Measurements from ENCODE around the gene CSNK1D.

Gene CSNK1D

DNA sequence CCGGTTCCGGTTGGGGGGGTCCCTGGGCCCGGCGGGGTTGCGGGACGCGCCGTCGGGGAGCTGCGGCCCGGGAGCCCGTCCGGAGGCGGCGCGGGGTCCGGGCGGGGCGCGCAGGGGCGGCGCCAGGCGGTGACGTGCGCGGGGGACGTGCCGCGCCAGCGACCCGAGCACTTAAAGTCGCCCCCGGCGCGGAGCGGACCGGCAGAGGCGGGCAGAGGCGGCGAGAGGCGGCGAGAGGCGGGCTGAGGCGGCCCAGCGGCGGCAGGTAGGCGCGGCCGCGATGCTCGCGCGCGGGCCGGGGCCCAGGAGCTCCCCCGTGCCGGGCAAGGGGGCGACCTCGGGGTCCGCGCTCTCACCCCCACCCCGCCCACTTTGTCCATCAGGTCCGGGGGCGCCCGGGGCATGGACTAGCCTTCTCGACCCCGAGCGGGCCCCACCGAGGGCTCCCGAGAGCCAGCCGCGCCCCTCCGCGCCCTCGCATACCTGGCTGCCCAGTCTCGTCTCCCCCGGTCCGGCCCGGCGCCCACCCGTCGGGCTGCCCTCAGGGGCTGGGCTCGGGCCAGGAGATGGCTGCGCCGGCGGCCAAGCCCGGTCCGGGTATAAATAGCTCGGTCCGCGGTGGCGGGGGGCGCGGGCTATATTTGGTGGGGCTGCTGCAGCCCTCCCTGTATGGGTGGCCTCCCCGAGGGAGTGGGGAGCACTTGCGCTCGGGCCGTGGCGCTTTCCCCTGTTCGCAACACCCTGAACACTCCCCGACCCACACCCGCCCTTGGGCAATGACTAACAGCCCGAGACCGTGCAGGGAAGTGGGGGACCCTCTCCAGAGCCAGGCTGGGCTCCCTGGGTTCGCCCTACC lies 44.4 kb downstream of the CSNK1D start, which contains the start of gene SLC16A3:
Gene SLC16A3 (plus strand): TSS at position 201 of the 856 bp plus-strand sequence. CDS start 6,967 bp downstream, outside the sequence.
- DNase-seq (ENCODE audit: low read depth in 2 of 2): no peak

DNA sequence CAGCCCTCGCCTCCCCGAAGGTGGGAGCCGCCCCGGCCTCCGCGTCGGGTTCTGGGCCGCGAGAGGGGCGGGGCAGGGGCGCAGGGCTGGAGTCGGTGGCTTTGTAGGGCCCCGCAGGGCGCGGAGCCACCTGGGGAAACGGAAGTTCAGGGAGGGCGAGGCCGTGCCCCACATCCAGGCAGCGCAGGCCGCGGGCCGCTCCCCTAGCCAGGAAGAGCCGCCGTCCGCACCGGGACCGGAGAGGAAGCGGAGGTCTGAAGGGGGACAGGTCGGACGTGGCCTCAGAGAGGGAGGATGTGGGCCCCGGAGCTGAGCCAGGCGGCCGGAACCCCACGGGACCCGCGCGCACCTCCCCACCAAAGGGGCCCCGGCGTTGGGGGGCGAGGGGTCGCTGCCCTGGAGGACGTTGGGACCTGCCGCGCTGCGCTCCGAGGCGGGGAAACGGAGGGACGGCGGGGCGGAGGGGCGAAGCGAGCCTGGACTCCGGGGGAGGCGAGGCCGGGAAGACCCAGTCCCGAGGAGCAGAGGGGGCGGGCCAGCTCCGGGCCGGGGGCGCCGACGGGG lies 45.1 kb downstream of the CSNK1D start:
- no peak for DNase-seq (ENCODE audit: low read depth in 2 of 2)

DNA sequence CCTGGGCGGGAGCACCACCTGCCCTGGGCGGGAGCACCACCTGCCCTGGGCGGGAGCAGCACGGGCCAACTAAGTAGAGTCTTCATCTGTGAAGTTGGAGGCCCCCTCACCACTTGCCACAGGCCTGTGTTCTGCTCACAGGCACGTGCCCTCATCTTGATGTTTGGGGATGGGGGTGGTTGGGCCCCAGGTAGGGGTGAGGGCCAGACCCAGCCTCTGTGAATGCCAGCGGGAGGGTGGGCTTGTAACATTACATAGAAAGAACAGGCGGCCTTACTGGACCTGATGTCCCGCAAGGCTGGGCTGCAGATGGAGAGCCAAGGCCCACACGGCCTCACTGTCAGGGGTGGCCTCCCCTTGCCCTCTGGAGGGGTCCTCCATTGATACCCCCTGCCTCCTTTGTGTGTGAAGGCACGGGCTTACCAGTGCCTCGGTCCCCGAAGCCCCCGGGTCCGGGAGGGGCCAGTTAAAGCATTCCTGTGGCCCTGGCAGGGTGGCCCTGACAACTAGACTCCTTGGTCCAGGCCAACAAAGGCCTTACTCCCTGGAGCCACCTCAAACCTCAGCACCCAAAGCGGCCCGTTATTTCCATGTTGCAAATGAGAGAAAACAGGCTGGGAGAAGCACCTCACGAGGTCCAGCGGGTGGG lies 45.7 kb downstream of the CSNK1D start:
- DNase-seq (ENCODE audit: low read depth in 2 of 2): no peak

GRCh38 chr17:82226809-82227628 lies 46.5 kb downstream of the CSNK1D start:
- DNase-seq (ENCODE audit: low read depth in 2 of 2): no peak

GRCh38 chr17:82226146-82226808 lies 47.2 kb downstream of the CSNK1D start:
- DNase-seq (ENCODE audit: low read depth in 2 of 2): no peak

DNA sequence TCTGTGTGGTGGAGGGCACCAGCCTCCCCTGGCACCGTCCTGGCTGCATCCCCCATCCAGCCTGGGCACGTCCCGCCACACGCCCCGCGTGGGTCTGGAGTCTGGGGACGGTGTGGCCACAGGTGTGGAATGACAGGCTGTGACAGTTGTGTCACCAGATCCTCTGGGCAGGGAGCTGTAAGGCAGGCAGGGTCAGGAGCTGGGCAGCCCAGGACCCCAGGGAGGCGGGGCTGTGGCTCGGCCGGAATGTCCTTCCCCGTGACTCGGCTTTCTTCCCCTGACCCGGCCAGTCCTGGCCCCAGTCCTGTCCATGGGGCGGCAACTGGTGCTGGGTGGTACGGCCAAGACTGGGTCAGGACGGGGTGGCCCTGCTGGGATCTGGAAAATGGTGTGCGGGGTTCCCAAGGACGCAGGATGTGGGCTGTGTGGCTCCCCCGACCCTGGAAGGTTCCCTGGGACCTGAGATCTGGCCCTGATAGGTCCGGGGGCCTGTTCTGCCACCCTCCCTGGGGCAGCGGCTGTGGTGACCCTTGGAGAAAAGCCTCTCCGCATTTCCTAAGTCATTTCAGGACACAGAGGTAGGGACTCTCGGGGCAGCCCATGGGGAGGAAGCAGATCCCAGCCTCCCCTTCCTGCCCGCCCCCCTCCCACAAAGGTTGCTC lies 48.0 kb downstream of the CSNK1D start:
- DNase-seq (ENCODE audit: low read depth in 2 of 2): no peak

DNA sequence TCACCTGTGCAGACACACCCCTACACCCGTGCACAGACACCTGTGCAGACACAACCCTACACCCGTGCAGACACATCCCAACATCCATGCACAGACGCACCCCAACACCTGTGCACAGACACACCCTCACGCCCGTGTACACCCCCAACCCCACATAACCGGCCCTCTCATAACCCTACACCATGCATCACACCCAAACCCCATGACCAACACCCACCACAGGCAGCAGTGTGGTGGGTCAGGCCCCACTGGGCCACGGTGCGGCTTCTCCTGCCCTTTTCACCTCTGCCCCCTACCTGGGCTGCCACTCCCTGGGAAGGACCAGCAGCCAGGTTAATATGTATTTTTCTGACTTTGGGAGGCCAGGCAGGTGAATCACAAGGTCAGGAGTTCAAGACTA lies 48.8 kb downstream of the CSNK1D start:
- no peak for DNase-seq (ENCODE audit: low read depth in 2 of 2)

DNA sequence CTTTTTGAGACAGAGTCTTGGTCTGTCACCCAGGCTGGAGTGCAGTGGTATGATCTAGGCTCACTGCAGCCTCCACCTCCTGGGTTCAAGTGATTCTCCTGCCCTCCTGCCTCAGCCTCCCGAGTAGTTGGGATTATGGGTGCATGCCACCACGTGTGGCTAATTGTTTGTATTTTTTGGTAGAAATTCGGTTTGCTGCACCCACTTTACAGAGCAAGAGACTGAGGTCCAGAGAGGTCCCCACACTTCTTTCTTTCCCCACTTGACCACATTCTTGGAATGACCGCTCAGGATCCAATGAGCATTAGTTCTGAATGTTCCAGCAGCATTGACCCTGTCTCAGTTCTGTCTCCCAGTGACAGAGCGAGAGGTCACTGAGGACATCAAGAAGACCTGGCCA lies 50.0 kb downstream of the CSNK1D start:
- no peak for DNase-seq (ENCODE audit: low read depth in 2 of 2)

GRCh38 chr17:82222816-82223215 lies 50.7 kb downstream of the CSNK1D start:
- no peak for DNase-seq (ENCODE audit: low read depth in 2 of 2)

- DNase-seq (ENCODE audit: low read depth in 2 of 2): no peak
These were observed 52.1 kb downstream of the CSNK1D start for GRCh38 chr17:82221341-82221902.

GRCh38 chr17:82219753-82220709 lies 53.5 kb downstream of the CSNK1D start:
- no peak for DNase-seq (ENCODE audit: low read depth in 2 of 2)

DNA sequence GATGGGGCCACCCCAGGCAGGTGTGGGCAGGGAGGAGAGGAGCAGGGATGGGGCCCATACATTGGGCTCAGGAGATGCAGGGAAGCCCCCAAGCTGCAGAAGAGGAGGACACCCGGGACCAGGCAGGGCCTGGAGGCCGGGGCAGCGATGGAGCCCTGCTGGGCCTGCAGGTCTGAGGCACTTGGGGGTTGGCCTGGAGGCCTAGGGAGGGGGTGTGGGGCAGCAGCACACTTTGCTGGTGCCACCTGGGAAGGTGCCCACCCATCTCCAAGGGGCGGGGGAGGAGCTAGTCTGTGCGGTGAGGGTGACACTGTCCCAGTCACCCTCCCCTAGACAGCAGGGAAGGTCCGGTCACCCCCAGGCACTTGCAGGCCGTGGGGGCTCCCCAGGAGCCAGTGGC lies 54.4 kb downstream of the CSNK1D start:
- no peak for DNase-seq (ENCODE audit: low read depth in 2 of 2)

GRCh38 chr17:82218349-82219075 lies 55.0 kb downstream of the CSNK1D start:
- no peak for DNase-seq (ENCODE audit: low read depth in 2 of 2)

DNA sequence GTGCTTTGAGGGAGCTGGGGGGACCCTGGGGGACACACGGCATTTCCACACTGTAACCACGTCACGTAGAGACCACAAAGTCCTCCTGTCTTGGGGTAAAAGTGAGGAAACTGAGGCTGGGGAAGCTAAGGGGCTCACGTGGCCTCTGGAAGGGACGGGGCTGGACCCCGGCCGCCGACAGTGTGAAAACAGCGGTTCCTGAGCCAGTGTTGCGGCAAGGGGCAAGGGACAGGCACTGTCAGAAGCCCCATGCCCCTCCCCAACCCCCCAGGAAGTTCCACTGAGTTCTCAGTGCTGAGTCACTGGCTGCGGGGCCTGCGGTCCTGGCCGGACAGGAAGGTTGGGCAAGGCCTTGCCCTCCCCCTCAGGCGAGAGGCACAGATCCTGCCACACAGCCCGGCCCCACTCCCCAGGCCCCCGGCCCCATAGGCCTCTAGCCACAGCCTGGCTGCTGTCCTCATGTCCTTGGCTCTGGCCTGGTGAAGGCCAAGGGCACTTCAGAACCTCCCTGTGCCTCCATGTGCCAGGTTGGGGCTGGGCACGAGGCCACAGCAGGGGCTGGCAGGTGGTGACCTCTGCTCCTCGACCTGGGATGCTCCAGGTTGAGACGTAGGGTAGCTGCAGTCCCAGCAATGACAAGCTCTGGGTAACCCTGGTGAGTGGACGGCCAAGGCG lies 55.8 kb downstream of the CSNK1D start:
- DNase-seq (ENCODE audit: low read depth in 2 of 2): no peak

- no peak for DNase-seq (ENCODE audit: low read depth in 2 of 2)
These were observed 56.4 kb downstream of the CSNK1D start for GRCh38 chr17:82217120-82217529.

GRCh38 chr17:82216301-82217119 lies 57.0 kb downstream of the CSNK1D start:
- DNase-seq (ENCODE audit: low read depth in 2 of 2): no peak

GRCh38 chr17:82215972-82216300 lies 57.6 kb downstream of the CSNK1D start:
- no peak for DNase-seq (ENCODE audit: low read depth in 2 of 2)

Measured in fibroblast of skin of left biceps (primary cell).